K562 (cell line): ENCODE measurements around the gene PPP1R13L. TPM values are rescaled to one million over a fixed set of nuclear protein-coding genes. Genes with fewer than 3 reads are reported as not detected.

ENCODE experiments used
- ARNT ChIP-seq, 2 experiments: fragments of 450-650 bp; IDR thresholded peaks; 2 replicates each; pipeline ENCODE4 v1.6.1; 2016; ENCODE audit warnings: mild to moderate bottlenecking in 1 of 2
- CCAR2 ChIP-seq: fragments of 200-400 bp; formaldehyde crosslinking; IDR thresholded peaks from 2 replicates; pipeline ENCODE4 v1.6.1; 2017; ENCODE audit warnings: mild to moderate bottlenecking, low read depth, low read length
- CEBPB ChIP-seq: fragments of 450-650 bp; IDR thresholded peaks from 2 replicates; pipeline ENCODE4 v1.6.1; 2016; ENCODE audit warnings: missing genetic modification characterization, missing compliant biosample characterization
- E2F4 ChIP-seq: sonication (generic); formaldehyde crosslinking; IDR thresholded peaks from 2 replicates; pipeline ENCODE4 v1.8.0; 2022; ENCODE audit warnings: mild to moderate bottlenecking, low read depth, missing genetic modification reagents
- ELF4 ChIP-seq: fragments of 450-650 bp; formaldehyde crosslinking; IDR thresholded peaks from 2 replicates; pipeline ENCODE4 v1.4.0; 2022; ENCODE audit warnings: missing genetic modification characterization
- FOS ChIP-seq: IDR thresholded peaks from 3 replicates; pipeline ENCODE4 v1.6.1; 2011; ENCODE audit not compliant: insufficient read length; ENCODE audit errors: extremely low read depth
- FOXJ3 ChIP-seq: sonication (generic); formaldehyde crosslinking; IDR thresholded peaks from 2 replicates; pipeline ENCODE4 v1.4.0; 2020; ENCODE audit warnings: mild to moderate bottlenecking, missing genetic modification reagents
- HMGN3 ChIP-seq: IDR thresholded peaks from 2 replicates; pipeline ENCODE4 v1.6.1; 2011; ENCODE audit warnings: borderline replicate concordance, low read depth, mild to moderate bottlenecking, mixed read lengths, low read length; ENCODE audit not compliant: insufficient read length; ENCODE audit errors: extremely low read depth
- HNRNPL ChIP-seq: fragments of 200-400 bp; formaldehyde crosslinking; IDR thresholded peaks from 2 replicates; pipeline ENCODE4 v1.6.1; 2017; ENCODE audit warnings: low read depth, mild to moderate bottlenecking, low read length
- L3MBTL2 ChIP-seq: fragments of 450-650 bp; IDR thresholded peaks from 2 replicates; pipeline ENCODE4 v1.6.1; 2016; ENCODE audit warnings: mild to moderate bottlenecking, moderate library complexity
- MCM2 ChIP-seq: fragments of 450-650 bp; IDR thresholded peaks from 2 replicates; pipeline ENCODE4 v1.6.1; 2017; ENCODE audit warnings: low read depth, mild to moderate bottlenecking
- NELFE ChIP-seq: IDR thresholded peaks from 2 replicates; pipeline ENCODE4 v1.6.1; 2011; ENCODE audit warnings: mild to moderate bottlenecking; ENCODE audit not compliant: insufficient read depth, insufficient read length
- NR2C2 ChIP-seq, 2 experiments: fragments of 200-800 bp in 1 of 2; sonication (Bioruptor generic) in 1 of 2; sonication (generic) in 1 of 2; formaldehyde crosslinking in 1 of 2; IDR thresholded peaks; 2 replicates each; pipeline versions ENCODE4 v1.6.1 to v1.8.0; 2016 to 2022; ENCODE audit warnings: mild to moderate bottlenecking in 1 of 2, missing compliant biosample characterization in 1 of 2, missing genetic modification characterization in 1 of 2, missing genetic modification reagents in 1 of 2
- NRF1 ChIP-seq, 2 experiments: fragments of 450-650 bp; IDR thresholded peaks in 1 of 2; conservative IDR thresholded peaks in 1 of 2; 2 replicates each; pipeline ENCODE4 v1.6.1; 2014; ENCODE audit warnings: mild to moderate bottlenecking in 2 of 2
- PRMT5 ChIP-seq: sonication (generic); formaldehyde crosslinking; IDR thresholded peaks from 2 replicates; pipeline ENCODE4 v1.5.0; 2020; ENCODE audit warnings: missing genetic modification reagents
- ZNF354B ChIP-seq: fragments of 250-450 bp; sonication (Bioruptor Pico); IDR thresholded peaks from 2 replicates; pipeline ENCODE4 v1.4.0; 2020
- ZNF41 ChIP-seq: fragments of 250-450 bp; sonication (Bioruptor Pico); conservative IDR thresholded peaks from 2 replicates; pipeline ENCODE4 v1.4.0; 2020; ENCODE audit warnings: mild to moderate bottlenecking
- ZNF592 ChIP-seq: fragments of 450-650 bp; IDR thresholded peaks from 2 replicates; pipeline ENCODE4 v1.6.1; 2017; ENCODE audit warnings: antibody characterized with exemption, mild to moderate bottlenecking
- ZNF76 ChIP-seq: fragments of 250-450 bp; sonication (Bioruptor Pico); IDR thresholded peaks from 2 replicates; pipeline ENCODE4 v1.4.0; 2020; ENCODE audit warnings: mild to moderate bottlenecking, moderate library complexity, borderline replicate concordance
- polyA plus RNA-seq, 8 experiments: library from polyadenylated mRNA; depleted of rRNA in 4 of 8; stranded (reverse) in 5 of 8; unstranded in 3 of 8; fragments of >200 nt; fragmentation: Nextera tagmentation in 2 of 8; fragmentation: Illumina TruSeq in 1 of 8; extraction: Ambion mirVana in 2 of 8; extraction: Trizol in 1 of 8; gene quantifications; 2 replicates each; pipeline versions ENCODE4 v1.2.1 to v1.2.3, GENCODE V29; 2011 to 2014; ENCODE audit warnings: inconsistent platforms in 1 of 8, missing spikeins in 1 of 8
- total RNA-seq, 7 experiments: library from RNA; depleted of rRNA in 6 of 7; stranded (reverse); fragments of >200 nt in 6 of 7; fragmentation: Illumina TruSeq in 2 of 7; extraction: Trizol in 2 of 7; gene quantifications; 2 replicates each; pipeline versions ENCODE4 v1.2.1 to v1.2.3, GENCODE V29; 2011 to 2021; ENCODE audit warnings: low replicate concordance in 1 of 7
- TF ChIP-seq, protein P1 (sequence below), 2 experiments: fragments of 450-650 bp in 1 of 2; sonication (generic) in 1 of 2; formaldehyde crosslinking; conservative IDR thresholded peaks; 2 replicates each; pipeline versions ENCODE4 v1.4.0 to v1.8.1; 2020 to 2022; ENCODE audit warnings: mild to moderate bottlenecking in 1 of 2, missing genetic modification reagents in 1 of 2
- TF ChIP-seq, protein P2 (sequence below): fragments of 450-650 bp; formaldehyde crosslinking; IDR thresholded peaks from 2 replicates; pipeline ENCODE4 v1.4.0; 2020; ENCODE audit warnings: mild to moderate bottlenecking, moderate library complexity

Gene PPP1R13L
- total and polyA plus RNA-seq, 9 of the 15 experiments (the other 6 are each of a cell fraction or from before 2014, with no cell fraction given), result 0.32 to 6.7 (median 2.0) TPM

- TF ChIP-seq ZNF592, result peak; percentile 88
- no peak for TF ChIP-seq FOXJ3 (CRISPR knock-in tag)
- TF ChIP-seq ARNT (IDR thresholded peaks at IDR 0.05), result no peak
- TF ChIP-seq NR2C2 (CRISPR knock-in tag; IDR thresholded peaks at IDR 0.05), result peak; percentile 25; the same call in 1 of the 2 replicates
- peak; percentile 73 for TF ChIP-seq NR2C2 (tag; IDR thresholded peaks at IDR 0.05)
- TF ChIP-seq PRMT5 (CRISPR knock-in tag), result no peak
- TF ChIP-seq, protein P1, sequence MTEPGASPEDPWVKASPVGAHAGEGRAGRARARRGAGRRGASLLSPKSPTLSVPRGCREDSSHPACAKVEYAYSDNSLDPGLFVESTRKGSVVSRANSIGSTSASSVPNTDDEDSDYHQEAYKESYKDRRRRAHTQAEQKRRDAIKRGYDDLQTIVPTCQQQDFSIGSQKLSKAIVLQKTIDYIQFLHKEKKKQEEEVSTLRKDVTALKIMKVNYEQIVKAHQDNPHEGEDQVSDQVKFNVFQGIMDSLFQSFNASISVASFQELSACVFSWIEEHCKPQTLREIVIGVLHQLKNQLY (CRISPR knock-in tag; conservative IDR thresholded peaks at IDR 0.05), result no peak
- TF ChIP-seq ZNF76 (CRISPR knock-in tag), result no peak
- TF ChIP-seq HNRNPL, result peak; percentile 53; the same call in 1 of the 2 replicates
- no peak for TF ChIP-seq ZNF41 (CRISPR knock-in tag)
- no peak for TF ChIP-seq FOS
- TF ChIP-seq CEBPB (tag), result no peak
- TF ChIP-seq, protein P2, sequence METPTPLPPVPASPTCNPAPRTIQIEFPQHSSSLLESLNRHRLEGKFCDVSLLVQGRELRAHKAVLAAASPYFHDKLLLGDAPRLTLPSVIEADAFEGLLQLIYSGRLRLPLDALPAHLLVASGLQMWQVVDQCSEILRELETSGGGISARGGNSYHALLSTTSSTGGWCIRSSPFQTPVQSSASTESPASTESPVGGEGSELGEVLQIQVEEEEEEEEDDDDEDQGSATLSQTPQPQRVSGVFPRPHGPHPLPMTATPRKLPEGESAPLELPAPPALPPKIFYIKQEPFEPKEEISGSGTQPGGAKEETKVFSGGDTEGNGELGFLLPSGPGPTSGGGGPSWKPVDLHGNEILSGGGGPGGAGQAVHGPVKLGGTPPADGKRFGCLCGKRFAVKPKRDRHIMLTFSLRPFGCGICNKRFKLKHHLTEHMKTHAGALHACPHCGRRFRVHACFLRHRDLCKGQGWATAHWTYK (CRISPR knock-in tag), result peak; percentile 60; the same call in 1 of the 2 replicates
- TF ChIP-seq CCAR2, result no peak
- peak; percentile 100 for TF ChIP-seq HMGN3
- no peak for TF ChIP-seq ELF4 (CRISPR knock-in tag)
- no peak for TF ChIP-seq MCM2
- TF ChIP-seq L3MBTL2, result peak; percentile 78
- TF ChIP-seq NRF1 (conservative IDR thresholded peaks at IDR 0.05 in 1 of 2, IDR thresholded peaks at IDR 0.05 in 1 of 2), result peak; percentile 83 to 85
- no peak for TF ChIP-seq E2F4 (CRISPR knock-in tag)
- no peak for TF ChIP-seq ZNF354B (CRISPR knock-in tag)
- TF ChIP-seq NELFE, result no peak
These were observed 34.8 kb upstream of the PPP1R13L start (continued) for GRCh38 chr19:45439569-45440258.
